A549 (cell line): ENCODE measurements around the gene LMO1.

Source experiments
- CBX8 ChIP-seq: fragments of 200-600 bp; sonication (generic); IDR thresholded peaks from 2 replicates; pipeline ENCODE4 v1.6.1; 2016
- CEBPB ChIP-seq, 2 experiments: fragments of >200 bp in 1 of 2; sonication (Bioruptor Twin) in 1 of 2; formaldehyde crosslinking in 1 of 2; IDR thresholded peaks; 2 replicates each; pipeline ENCODE4 v1.6.1; 2012 to 2016
- CTCF ChIP-seq: fragments of >200 bp; sonication (Bioruptor Twin); formaldehyde crosslinking; IDR thresholded peaks from 3 replicates; pipeline ENCODE4 v1.5.1; 2016
- EP300 ChIP-seq, 2 experiments: fragments of >200 bp; sonication (Bioruptor Twin); formaldehyde crosslinking; IDR thresholded peaks; 2 replicates in 1 of 2; 3 replicates in 1 of 2; pipeline ENCODE4 v1.6.1; 2016 to 2017
- JUNB ChIP-seq: fragments of >200 bp; sonication (Bioruptor Twin); formaldehyde crosslinking; IDR thresholded peaks from 2 replicates; pipeline ENCODE4 v1.6.1; 2016
- NR3C1 ChIP-seq: fragments of >200 bp; sonication (Bioruptor Twin); formaldehyde crosslinking; IDR thresholded peaks from 3 replicates; pipeline ENCODE4 v1.6.1; 2017
- POLR2A ChIP-seq: IDR thresholded peaks from 2 replicates; pipeline ENCODE4 v1.6.1; 2012; ENCODE audit warnings: mild to moderate bottlenecking, low read length
- POLR2AphosphoS2 ChIP-seq: conservative IDR thresholded peaks from 2 replicates; pipeline ENCODE4 v1.6.1; 2012; ENCODE audit warnings: low read length, improper control_type of control experiment, inconsistent platforms
- RFX5 ChIP-seq: fragments of 450-650 bp; IDR thresholded peaks from 2 replicates; pipeline ENCODE4 v1.7.1; 2014; ENCODE audit warnings: antibody characterized with exemption, mild to moderate bottlenecking, moderate library complexity
- SMC3 ChIP-seq: fragments of >200 bp; sonication (Bioruptor Twin); formaldehyde crosslinking; IDR thresholded peaks from 3 replicates; pipeline ENCODE4 v1.6.1; 2018; ENCODE audit warnings: inconsistent platforms
- ZSCAN20 ChIP-seq: fragments of 250-450 bp; sonication (Bioruptor Pico); IDR thresholded peaks from 2 replicates; pipeline ENCODE4 v1.8.0; 2022; ENCODE audit warnings: mild to moderate bottlenecking, moderate library complexity
- TF ChIP-seq, protein P1 (sequence below): fragments of 200-600 bp; sonication (generic); IDR thresholded peaks from 2 replicates; pipeline ENCODE4 v1.6.1; 2016; ENCODE audit warnings: antibody characterized with exemption, mild to moderate bottlenecking, moderate library complexity
- TF ChIP-seq, protein P2 (sequence below): IDR thresholded peaks from 2 replicates; pipeline ENCODE4 v1.6.1; 2012

DNA sequence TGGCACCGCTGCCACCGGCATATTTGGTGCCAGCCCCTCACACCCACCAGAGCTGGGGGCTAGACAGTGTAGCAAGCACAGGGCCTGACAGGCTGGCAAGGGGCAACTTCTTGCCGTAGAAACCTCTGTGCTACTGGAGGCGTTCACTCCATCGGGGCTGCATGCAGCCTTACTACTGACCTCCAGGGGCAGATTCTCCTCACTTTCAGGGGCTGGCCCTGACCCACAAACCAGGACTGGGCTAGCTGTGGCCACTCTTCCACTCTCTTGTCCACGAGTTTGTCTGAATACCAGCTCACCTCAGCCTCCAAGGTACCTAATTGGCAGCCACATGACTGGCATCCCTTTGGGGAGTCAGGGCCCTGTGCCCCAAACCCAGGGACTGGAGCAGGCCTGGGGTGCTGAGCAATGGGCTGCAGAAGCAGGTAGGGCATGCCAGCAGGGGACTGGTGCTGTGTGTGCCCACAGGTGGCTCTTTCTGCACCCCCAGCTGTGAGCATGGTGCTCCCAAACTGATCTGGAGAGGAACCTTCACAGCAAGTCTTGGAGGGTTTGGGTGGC lies 2.1 kb upstream of the LMO1 start:
- TF ChIP-seq POLR2A: no peak
- no peak for TF ChIP-seq CTCF
- no peak for TF ChIP-seq ZSCAN20 (CRISPR knock-in tag)
- TF ChIP-seq NR3C1: no peak
- TF ChIP-seq SMC3: no peak
- TF ChIP-seq RFX5: no peak
- TF ChIP-seq JUNB: no peak
- no peak for TF ChIP-seq CEBPB (IDR thresholded peaks at IDR 0.05)
- TF ChIP-seq CBX8: no peak
- TF ChIP-seq EP300 (IDR thresholded peaks at IDR 0.05): no peak
- no peak for TF ChIP-seq POLR2AphosphoS2
- TF ChIP-seq, protein P1, sequence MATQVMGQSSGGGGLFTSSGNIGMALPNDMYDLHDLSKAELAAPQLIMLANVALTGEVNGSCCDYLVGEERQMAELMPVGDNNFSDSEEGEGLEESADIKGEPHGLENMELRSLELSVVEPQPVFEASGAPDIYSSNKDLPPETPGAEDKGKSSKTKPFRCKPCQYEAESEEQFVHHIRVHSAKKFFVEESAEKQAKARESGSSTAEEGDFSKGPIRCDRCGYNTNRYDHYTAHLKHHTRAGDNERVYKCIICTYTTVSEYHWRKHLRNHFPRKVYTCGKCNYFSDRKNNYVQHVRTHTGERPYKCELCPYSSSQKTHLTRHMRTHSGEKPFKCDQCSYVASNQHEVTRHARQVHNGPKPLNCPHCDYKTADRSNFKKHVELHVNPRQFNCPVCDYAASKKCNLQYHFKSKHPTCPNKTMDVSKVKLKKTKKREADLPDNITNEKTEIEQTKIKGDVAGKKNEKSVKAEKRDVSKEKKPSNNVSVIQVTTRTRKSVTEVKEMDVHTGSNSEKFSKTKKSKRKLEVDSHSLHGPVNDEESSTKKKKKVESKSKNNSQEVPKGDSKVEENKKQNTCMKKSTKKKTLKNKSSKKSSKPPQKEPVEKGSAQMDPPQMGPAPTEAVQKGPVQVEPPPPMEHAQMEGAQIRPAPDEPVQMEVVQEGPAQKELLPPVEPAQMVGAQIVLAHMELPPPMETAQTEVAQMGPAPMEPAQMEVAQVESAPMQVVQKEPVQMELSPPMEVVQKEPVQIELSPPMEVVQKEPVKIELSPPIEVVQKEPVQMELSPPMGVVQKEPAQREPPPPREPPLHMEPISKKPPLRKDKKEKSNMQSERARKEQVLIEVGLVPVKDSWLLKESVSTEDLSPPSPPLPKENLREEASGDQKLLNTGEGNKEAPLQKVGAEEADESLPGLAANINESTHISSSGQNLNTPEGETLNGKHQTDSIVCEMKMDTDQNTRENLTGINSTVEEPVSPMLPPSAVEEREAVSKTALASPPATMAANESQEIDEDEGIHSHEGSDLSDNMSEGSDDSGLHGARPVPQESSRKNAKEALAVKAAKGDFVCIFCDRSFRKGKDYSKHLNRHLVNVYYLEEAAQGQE: no peak
- TF ChIP-seq, protein P2, sequence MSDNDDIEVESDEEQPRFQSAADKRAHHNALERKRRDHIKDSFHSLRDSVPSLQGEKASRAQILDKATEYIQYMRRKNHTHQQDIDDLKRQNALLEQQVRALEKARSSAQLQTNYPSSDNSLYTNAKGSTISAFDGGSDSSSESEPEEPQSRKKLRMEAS: no peak
